K562 (cell line): ENCODE data around the gene KCTD17. TPM values are rescaled to one million over a fixed set of nuclear protein-coding genes. Genes with fewer than 3 reads are reported as not detected.

Experiments used
- ATAC-seq: fragments of 200-7000 bp; cut with Tn5 transposase; 3 replicates; pipeline ENCODE4 v1.9.1; 2020; ENCODE audit warnings: moderate library complexity
- BruUV-seq: library from RNA; stranded (reverse); fragments of 400-500 nt; replicated peaks from 2 replicates; lab custom pipeline; 2021; lab: Mats Ljungman, UMichigan
- CTCF ChIA-PET: fragments of 300-600 bp; formaldehyde crosslinking; extraction: SDS; loops from one replicate; lab custom pipeline; 2021; ENCODE audit warnings: low intra/inter-chr PET ratio; lab: Yijun Ruan, JAX
- POLR2A ChIA-PET: fragments of 300-600, 350-650 bp; sonication (Branson Sonifier 250); formaldehyde crosslinking; extraction: SDS; loops from one replicate; lab custom pipeline; 2021; ENCODE audit warnings: antibody characterized with exemption, inconsistent platforms; lab: Yijun Ruan, JAX
- DNase-seq, 4 experiments: peaks; one replicate each; pipeline versions ENCODE4 v3.0.0 to v3.0.0-alpha.2; 2011 to 2018; ENCODE audit warnings: low spot score in 3 of 4, mixed read lengths in 3 of 4; ENCODE audit errors: extremely low read depth in 1 of 4
- FAIRE-seq: peaks from 2 replicates; lab custom pipeline; 2011; peaks lifted over from hg19 to GRCh38; lab: Jason Lieb, UNC
- H2AFZ ChIP-seq: 2 replicates; pipeline ENCODE4 v1.6.0; 2011; ENCODE audit warnings: low read depth, low read length, control low read depth, inconsistent platforms
- H3K27ac ChIP-seq: fragments of 200-600 bp; 3 replicates; pipeline ENCODE4 v1.8.0; 2011; ENCODE audit warnings: low read depth, mild to moderate bottlenecking, control low read depth, inconsistent platforms, low read length, moderate library complexity, mixed read lengths; ENCODE audit errors: extremely low read depth
- H3K27me3 ChIP-seq, 2 experiments: fragments of 300-600 bp in 1 of 2; 2 replicates in 1 of 2; 3 replicates in 1 of 2; pipeline versions ENCODE4 v1.6.0 to v1.8.0; 2011; ENCODE audit warnings: inconsistent platforms in 2 of 2, low read length in 2 of 2, mild to moderate bottlenecking in 1 of 2, mixed read lengths in 1 of 2, moderate library complexity in 1 of 2; ENCODE audit not compliant: control insufficient read depth in 2 of 2, insufficient read depth in 2 of 2
- H3K36me3 ChIP-seq: fragments of 300-600 bp; 3 replicates; pipeline ENCODE4 v1.8.0; 2011; ENCODE audit warnings: mild to moderate bottlenecking, low read length, inconsistent platforms; ENCODE audit not compliant: control insufficient read depth, insufficient read depth
- H3K4me1 ChIP-seq, 2 experiments: fragments of 200-600 bp in 1 of 2; replicated peaks in 1 of 2; 2 replicates in 1 of 2; 3 replicates in 1 of 2; pipeline versions ENCODE4 v1.5.1 to v1.8.0; 2011; ENCODE audit warnings: inconsistent platforms in 2 of 2, low read length in 2 of 2, mild to moderate bottlenecking in 1 of 2, mixed read lengths in 1 of 2, moderate library complexity in 1 of 2; ENCODE audit not compliant: control insufficient read depth in 2 of 2, insufficient read depth in 2 of 2
- H3K4me2 ChIP-seq: 2 replicates; pipeline ENCODE4 v1.6.1; 2011; ENCODE audit warnings: low read length, control low read depth, inconsistent platforms, mixed read lengths; ENCODE audit not compliant: insufficient read depth
- H3K4me3 ChIP-seq: fragments of 200-600 bp; sonication (generic), shearing (Covaris generic); 2 replicates; pipeline ENCODE4 v1.5.1; 2016; ENCODE audit warnings: control low read depth, inconsistent platforms
- H3K79me2 ChIP-seq: fragments of 200-600 bp; 3 replicates; pipeline ENCODE4 v1.8.0; 2011; ENCODE audit warnings: low read length, inconsistent platforms; ENCODE audit not compliant: control insufficient read depth, insufficient read depth
- H3K9ac ChIP-seq, 2 experiments: 2 replicates each; pipeline versions ENCODE4 v1.6.0 to v1.6.1; 2011; ENCODE audit warnings: low read depth in 2 of 2, low read length in 2 of 2, control low read depth in 1 of 2, inconsistent platforms in 1 of 2, mild to moderate bottlenecking in 1 of 2, mixed read lengths in 1 of 2; ENCODE audit not compliant: insufficient read depth in 1 of 2
- H3K9me1 ChIP-seq: one replicate; pipeline ENCODE4 v1.6.0; 2011; ENCODE audit warnings: inconsistent platforms, mild to moderate bottlenecking, low read length, moderate library complexity; ENCODE audit not compliant: control insufficient read depth, insufficient read depth
- H3K9me3 ChIP-seq: replicated peaks from 2 replicates; pipeline ENCODE4 v1.5.1; 2011; ENCODE audit warnings: low read depth, low read length, inconsistent platforms; ENCODE audit not compliant: control insufficient read depth, insufficient read depth
- H4K20me1 ChIP-seq: replicated peaks from 2 replicates; pipeline ENCODE4 v1.6.1; 2011; ENCODE audit warnings: low read length, inconsistent platforms, mixed read lengths; ENCODE audit not compliant: control insufficient read depth, insufficient read depth
- NR1H2 ChIP-seq: sonication (generic); formaldehyde crosslinking; IDR thresholded peaks from 2 replicates; pipeline ENCODE4 v1.4.0; 2020; ENCODE audit warnings: mild to moderate bottlenecking, missing genetic modification reagents
- PTRF ChIP-seq: fragments of 450-650 bp; IDR thresholded peaks from 2 replicates; pipeline ENCODE4 v1.6.1; 2016; ENCODE audit warnings: mild to moderate bottlenecking, missing genetic modification characterization, missing compliant biosample characterization
- RUNX1 ChIP-seq: sonication (generic); IDR thresholded peaks from 2 replicates; pipeline ENCODE4 v1.6.1; 2016; ENCODE audit warnings: antibody characterized with exemption, low read depth
- TAF15 ChIP-seq: fragments of 200-400 bp; formaldehyde crosslinking; IDR thresholded peaks from 2 replicates; pipeline ENCODE4 v1.6.1; 2017; ENCODE audit warnings: mild to moderate bottlenecking, low read depth, low read length, moderate library complexity
- TAF7 ChIP-seq: fragments of 450-650 bp; IDR thresholded peaks from 2 replicates; pipeline ENCODE4 v1.6.1; 2016; ENCODE audit warnings: missing genetic modification characterization, missing compliant biosample characterization
- ZNF764 ChIP-seq: fragments of 250-450 bp; sonication (Bioruptor Pico); IDR thresholded peaks from 2 replicates; pipeline ENCODE4 v1.4.0; 2020; ENCODE audit warnings: low read depth, mild to moderate bottlenecking, moderate library complexity
- WGBS: fragments of 100-300 bp; shearing (Covaris generic); methylation state at CpG from one replicate; pipeline ENCODE4 v1.1.6; 2016; ENCODE audit warnings: low coverage, mixed read lengths; ENCODE audit not compliant: insufficient coverage; ENCODE audit errors: missing lambda C conversion rate; 5-methylcytosine and 5-hydroxymethylcytosine counted together
- in situ Hi-C: fragments of 300-500 bp; cut with MboI; formaldehyde crosslinking; loops from 4 replicates; pipeline ENCODE4 v1.15.0; 2018; ENCODE audit warnings: inconsistent platforms, mixed read lengths
- intact Hi-C: fragments of 100-400 bp; cut with micrococcal nuclease; formaldehyde crosslinking; loops from 2 replicates; pipeline ENCODE4 v1.14.2; 2022
- polyA plus RNA-seq, 8 experiments: library from polyadenylated mRNA; depleted of rRNA in 4 of 8; stranded (reverse) in 5 of 8; unstranded in 3 of 8; fragments of >200 nt; fragmentation: Nextera tagmentation in 2 of 8; fragmentation: Illumina TruSeq in 1 of 8; extraction: Ambion mirVana in 2 of 8; extraction: Trizol in 1 of 8; gene quantifications; 2 replicates each; pipeline versions ENCODE4 v1.2.1 to v1.2.3, GENCODE V29; 2011 to 2014; ENCODE audit warnings: inconsistent platforms in 1 of 8, missing spikeins in 1 of 8
- total RNA-seq, 7 experiments: library from RNA; depleted of rRNA in 6 of 7; stranded (reverse); fragments of >200 nt in 6 of 7; fragmentation: Illumina TruSeq in 2 of 7; extraction: Trizol in 2 of 7; gene quantifications; 2 replicates each; pipeline versions ENCODE4 v1.2.1 to v1.2.3, GENCODE V29; 2011 to 2021; ENCODE audit warnings: low replicate concordance in 1 of 7
- TF ChIP-seq, protein P1 (sequence below): sonication (generic); formaldehyde crosslinking; IDR thresholded peaks from 2 replicates; pipeline ENCODE4 v1.8.0; 2023; ENCODE audit warnings: mild to moderate bottlenecking, missing genetic modification reagents
- TF ChIP-seq, protein P2 (sequence below), 2 experiments: IDR thresholded peaks; 2 replicates each; pipeline ENCODE4 v1.6.1; 2012; ENCODE audit warnings: improper control_type of control experiment in 2 of 2, low read depth in 2 of 2, low read length in 2 of 2, borderline replicate concordance in 1 of 2

KCTD17 gene
- total and polyA plus RNA-seq, 9 of the 15 experiments (the other 6 are each of a cell fraction or from before 2014, with no cell fraction given): 0.22 to 0.90 (median 0.49) TPM; not detected in 2

DNA sequence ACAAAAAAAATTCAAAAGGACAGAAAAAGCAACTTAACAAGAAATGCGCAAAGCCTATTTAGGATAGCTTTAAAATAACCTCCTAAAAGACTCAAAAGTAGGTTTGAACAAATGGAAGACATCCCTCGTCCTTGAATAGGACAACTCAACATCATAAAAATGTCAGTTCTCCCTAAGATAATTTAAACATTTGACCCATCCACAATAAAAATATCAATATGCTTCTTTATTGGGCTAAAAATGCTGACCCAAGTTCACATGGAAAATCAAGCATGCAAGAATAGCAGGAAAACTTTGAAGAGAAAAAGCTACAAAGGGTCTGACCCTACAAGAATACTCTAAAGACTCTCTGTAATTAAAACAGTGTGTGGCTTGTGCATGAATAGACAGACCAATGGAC, 12.1 kb upstream of the KCTD17 start:
- 50% methylated on average over 2 of the region's 2 CpGs for WGBS
- H3K9me3 ChIP-seq: no peaks in the 10 kb centered on the region
- H2AFZ ChIP-seq: no peak overlapping the region
- no TSS peak for BruUV-seq
- CTCF ChIA-PET: no interaction called here
- POLR2A ChIA-PET: no interaction called here
- peaks cover 4 to 12% of the 10 kb centered on the region in 2 experiments; a peak in 2 of 5 replicates for H3K27me3 ChIP-seq
- DNase-seq: no peak
- H3K4me3 ChIP-seq: no peak overlapping the region
- no peak overlapping the region for H3K27ac ChIP-seq
- no peaks in the 10 kb centered on the region for H4K20me1 ChIP-seq
- in situ Hi-C loops: no loop called here
- no peak overlapping the region for H3K4me2 ChIP-seq
- no peak for TF ChIP-seq PTRF
- TF ChIP-seq, all 486 proteins: peak for 0
- no peak overlapping the region for H3K9ac ChIP-seq
- no peaks in the 10 kb centered on the region for H3K9me1 ChIP-seq
- no peaks in the 10 kb centered on the region for H3K36me3 ChIP-seq
- no peaks in the 10 kb centered on the region for H3K79me2 ChIP-seq
- FAIRE-seq (no peak), ATAC-seq (no peak)
- peaks cover 0 to 13% of the 10 kb centered on the region in 2 experiments; a peak in 2 of 5 replicates for H3K4me1 ChIP-seq
- intact Hi-C loops: no loop called here

DNA sequence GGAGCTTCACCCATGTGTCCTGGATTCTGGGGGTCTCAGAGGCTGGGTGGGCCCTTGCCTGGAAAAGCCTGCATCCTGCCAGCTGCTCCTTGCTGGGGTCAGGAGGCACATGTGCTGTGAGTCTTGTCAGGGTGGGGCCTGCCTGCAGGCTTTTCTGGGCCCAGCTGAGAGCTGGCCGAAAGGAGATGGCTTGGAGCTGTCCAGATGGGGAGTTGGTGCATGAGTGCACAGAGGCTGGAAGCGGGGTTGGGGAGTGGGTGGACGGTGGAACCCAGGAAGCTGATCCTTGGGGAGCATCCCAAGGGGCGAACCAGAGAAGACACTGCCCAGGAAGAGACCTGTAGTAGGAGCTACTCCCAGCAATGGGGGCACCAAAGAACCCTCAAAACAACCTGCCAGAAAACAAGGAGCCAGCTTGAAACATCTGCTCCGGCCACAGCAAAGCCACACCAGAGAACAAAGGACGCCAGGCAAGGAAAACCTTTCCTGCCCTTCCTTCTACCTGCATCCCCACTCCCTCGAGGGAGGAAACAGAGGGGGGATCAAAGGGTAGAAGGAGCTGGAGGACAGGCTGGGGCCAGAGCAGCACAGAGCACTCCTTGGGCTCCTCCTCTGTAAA, 8.2 kb upstream of the KCTD17 start:
- H3K4me1 ChIP-seq: peaks cover 0 to 7% of the 10 kb centered on the region in 2 experiments; a peak in 2 of 5 replicates
- no peaks in the 10 kb centered on the region for H4K20me1 ChIP-seq
- no peak overlapping the region for H3K9ac ChIP-seq
- no peak overlapping the region for H2AFZ ChIP-seq
- H3K9me3 ChIP-seq: no peaks in the 10 kb centered on the region
- no peak for ATAC-seq
- no peaks in the 10 kb centered on the region for H3K9me1 ChIP-seq
- intact Hi-C loops (loop anchor here (5.0 to 10.0 kb wide), 3 partner anchors 56 to 259 kb away; no protein-coding TSS in a partner anchor), in situ Hi-C loops (no loop called here)
- H3K27ac ChIP-seq: no peak overlapping the region
- H3K79me2 ChIP-seq: no peaks in the 10 kb centered on the region
- BruUV-seq: no TSS peak
- POLR2A ChIA-PET: interaction anchor here (0.5 to 1.0 kb wide), 5 partner anchors 10 to 83 kb away, joined by 3 read pairs; no protein-coding TSS in a partner anchor
- H3K4me3 ChIP-seq: no peak overlapping the region
- DNase-seq: no peak
- peaks cover 0 to 3% of the 10 kb centered on the region in 2 experiments; a peak in 1 of 5 replicates for H3K27me3 ChIP-seq
- no peak for FAIRE-seq
- CTCF ChIA-PET: interaction anchor here (1.7 to 2.2 kb wide), 2 partner anchors 57 to 496 kb away, joined by 5 to 14 read pairs; no protein-coding TSS in a partner anchor
- H3K36me3 ChIP-seq: no peaks in the 10 kb centered on the region
- no peak overlapping the region for H3K4me2 ChIP-seq
- 28% methylated on average over 5 of the region's 7 CpGs for WGBS
- TF ChIP-seq, protein P1, sequence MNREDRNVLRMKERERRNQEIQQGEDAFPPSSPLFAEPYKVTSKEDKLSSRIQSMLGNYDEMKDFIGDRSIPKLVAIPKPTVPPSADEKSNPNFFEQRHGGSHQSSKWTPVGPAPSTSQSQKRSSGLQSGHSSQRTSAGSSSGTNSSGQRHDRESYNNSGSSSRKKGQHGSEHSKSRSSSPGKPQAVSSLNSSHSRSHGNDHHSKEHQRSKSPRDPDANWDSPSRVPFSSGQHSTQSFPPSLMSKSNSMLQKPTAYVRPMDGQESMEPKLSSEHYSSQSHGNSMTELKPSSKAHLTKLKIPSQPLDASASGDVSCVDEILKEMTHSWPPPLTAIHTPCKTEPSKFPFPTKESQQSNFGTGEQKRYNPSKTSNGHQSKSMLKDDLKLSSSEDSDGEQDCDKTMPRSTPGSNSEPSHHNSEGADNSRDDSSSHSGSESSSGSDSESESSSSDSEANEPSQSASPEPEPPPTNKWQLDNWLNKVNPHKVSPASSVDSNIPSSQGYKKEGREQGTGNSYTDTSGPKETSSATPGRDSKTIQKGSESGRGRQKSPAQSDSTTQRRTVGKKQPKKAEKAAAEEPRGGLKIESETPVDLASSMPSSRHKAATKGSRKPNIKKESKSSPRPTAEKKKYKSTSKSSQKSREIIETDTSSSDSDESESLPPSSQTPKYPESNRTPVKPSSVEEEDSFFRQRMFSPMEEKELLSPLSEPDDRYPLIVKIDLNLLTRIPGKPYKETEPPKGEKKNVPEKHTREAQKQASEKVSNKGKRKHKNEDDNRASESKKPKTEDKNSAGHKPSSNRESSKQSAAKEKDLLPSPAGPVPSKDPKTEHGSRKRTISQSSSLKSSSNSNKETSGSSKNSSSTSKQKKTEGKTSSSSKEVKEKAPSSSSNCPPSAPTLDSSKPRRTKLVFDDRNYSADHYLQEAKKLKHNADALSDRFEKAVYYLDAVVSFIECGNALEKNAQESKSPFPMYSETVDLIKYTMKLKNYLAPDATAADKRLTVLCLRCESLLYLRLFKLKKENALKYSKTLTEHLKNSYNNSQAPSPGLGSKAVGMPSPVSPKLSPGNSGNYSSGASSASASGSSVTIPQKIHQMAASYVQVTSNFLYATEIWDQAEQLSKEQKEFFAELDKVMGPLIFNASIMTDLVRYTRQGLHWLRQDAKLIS (CRISPR knock-in tag): no peak
- TF ChIP-seq ZNF764 (no peak), NR1H2 (no peak), RUNX1 (no peak), TAF15 (no peak), TAF7 (tag) (no peak)
- TF ChIP-seq, protein P2, sequence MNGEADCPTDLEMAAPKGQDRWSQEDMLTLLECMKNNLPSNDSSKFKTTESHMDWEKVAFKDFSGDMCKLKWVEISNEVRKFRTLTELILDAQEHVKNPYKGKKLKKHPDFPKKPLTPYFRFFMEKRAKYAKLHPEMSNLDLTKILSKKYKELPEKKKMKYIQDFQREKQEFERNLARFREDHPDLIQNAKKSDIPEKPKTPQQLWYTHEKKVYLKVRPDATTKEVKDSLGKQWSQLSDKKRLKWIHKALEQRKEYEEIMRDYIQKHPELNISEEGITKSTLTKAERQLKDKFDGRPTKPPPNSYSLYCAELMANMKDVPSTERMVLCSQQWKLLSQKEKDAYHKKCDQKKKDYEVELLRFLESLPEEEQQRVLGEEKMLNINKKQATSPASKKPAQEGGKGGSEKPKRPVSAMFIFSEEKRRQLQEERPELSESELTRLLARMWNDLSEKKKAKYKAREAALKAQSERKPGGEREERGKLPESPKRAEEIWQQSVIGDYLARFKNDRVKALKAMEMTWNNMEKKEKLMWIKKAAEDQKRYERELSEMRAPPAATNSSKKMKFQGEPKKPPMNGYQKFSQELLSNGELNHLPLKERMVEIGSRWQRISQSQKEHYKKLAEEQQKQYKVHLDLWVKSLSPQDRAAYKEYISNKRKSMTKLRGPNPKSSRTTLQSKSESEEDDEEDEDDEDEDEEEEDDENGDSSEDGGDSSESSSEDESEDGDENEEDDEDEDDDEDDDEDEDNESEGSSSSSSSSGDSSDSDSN (IDR thresholded peaks at IDR 0.05; ENCODE audit: borderline replicate concordance in 1 of 2, low read depth in 2 of 2, low read length in 2 of 2): no peak
